HEK293 (cell line): ENCODE measurements around the gene ANK2.

ENCODE experiments used
- CTCF ChIA-PET: fragments of 350-600 bp; formaldehyde crosslinking; extraction: SDS; loops from one replicate; lab custom pipeline; 2021; ENCODE audit warnings: antibody characterized with exemption; lab: Yijun Ruan, JAX
- POLR2A ChIA-PET: fragments of 300-600 bp; formaldehyde crosslinking; extraction: SDS; loops from one replicate; lab custom pipeline; 2020; ENCODE audit warnings: antibody characterized with exemption, inconsistent platforms; lab: Yijun Ruan, JAX
- H3K27ac ChIP-seq: fragments of 200-500 bp; sonication (Bioruptor generic); 2 replicates; pipeline ENCODE4 v1.5.1; 2014; ENCODE audit warnings: low read depth, low read length, control low read depth, inconsistent platforms; ENCODE audit errors: extremely low read depth
- H3K36me3 ChIP-seq, 2 experiments: fragments of 200-500 bp in 1 of 2; sonication (Bioruptor generic) in 1 of 2; 1 replicate in 1 of 2; 2 replicates in 1 of 2; pipeline ENCODE4 v1.5.1; 2014 to 2017; ENCODE audit warnings: inconsistent platforms in 2 of 2, low read length in 2 of 2; ENCODE audit not compliant: control insufficient read depth in 2 of 2, insufficient read depth in 1 of 2
- H3K4me1 ChIP-seq: fragments of 200-500 bp; sonication (Bioruptor generic); 2 replicates; pipeline ENCODE4 v1.5.1; 2014; ENCODE audit warnings: mild to moderate bottlenecking, low read length, inconsistent platforms; ENCODE audit not compliant: control insufficient read depth, insufficient read depth
- H3K4me3 ChIP-seq: 2 replicates; pipeline ENCODE4 v1.5.1; 2011; ENCODE audit warnings: low read depth, mild to moderate bottlenecking, control low read depth, low read length, moderate library complexity
- H3K9me3 ChIP-seq: fragments of 200-500 bp; sonication (Bioruptor generic); 2 replicates; pipeline ENCODE4 v1.5.1; 2014; ENCODE audit warnings: low read depth, low read length, inconsistent platforms; ENCODE audit not compliant: control insufficient read depth, insufficient read depth
- BCL11A ChIP-seq: fragments of 450-650 bp; formaldehyde crosslinking; IDR thresholded peaks from 2 replicates; pipeline ENCODE4 v1.5.1; 2016; ENCODE audit warnings: low read depth, missing biosample characterization, missing genetic modification characterization
- IKZF3 ChIP-seq: fragments of 450-650 bp; IDR thresholded peaks from 2 replicates; pipeline ENCODE4 v1.5.0; 2018; ENCODE audit warnings: missing biosample characterization, mild to moderate bottlenecking, missing genetic modification characterization, moderate library complexity
- KLF1 ChIP-seq: fragments of 450-650 bp; formaldehyde crosslinking; IDR thresholded peaks from 2 replicates; pipeline ENCODE4 v1.5.1; 2016; ENCODE audit warnings: missing biosample characterization, missing genetic modification characterization
- OSR2 ChIP-seq: fragments of 450-650 bp; formaldehyde crosslinking; IDR thresholded peaks from 2 replicates; pipeline ENCODE4 v1.5.1; 2016; ENCODE audit warnings: missing biosample characterization, missing genetic modification characterization
- YY2 ChIP-seq: fragments of 450-650 bp; formaldehyde crosslinking; IDR thresholded peaks from 2 replicates; pipeline ENCODE4 v1.5.1; 2016; ENCODE audit warnings: missing biosample characterization, missing genetic modification characterization
- ZBTB8A ChIP-seq: fragments of 450-650 bp; formaldehyde crosslinking; IDR thresholded peaks from 2 replicates; pipeline ENCODE4 v1.5.1; 2016; ENCODE audit warnings: missing biosample characterization, missing genetic modification characterization
- ZNF10 ChIP-seq: fragments of 450-650 bp; formaldehyde crosslinking; IDR thresholded peaks from 2 replicates; pipeline ENCODE4 v1.5.1; 2017; ENCODE audit warnings: missing biosample characterization, missing genetic modification characterization
- ZNF19 ChIP-seq: fragments of 450-650 bp; formaldehyde crosslinking; IDR thresholded peaks from 2 replicates; pipeline ENCODE4; 2016; ENCODE audit warnings: missing biosample characterization, missing genetic modification characterization, low read depth
- ZNF311 ChIP-seq: fragments of 450-650 bp; formaldehyde crosslinking; IDR thresholded peaks from 2 replicates; pipeline ENCODE4 v1.5.1; 2017; ENCODE audit warnings: missing biosample characterization, missing genetic modification characterization, borderline replicate concordance
- ZNF366 ChIP-seq: fragments of 450-650 bp; formaldehyde crosslinking; conservative IDR thresholded peaks from 2 replicates; pipeline ENCODE4 v1.5.1; 2016; ENCODE audit warnings: missing biosample characterization, missing genetic modification characterization
- ZNF394 ChIP-seq: fragments of 450-650 bp; formaldehyde crosslinking; IDR thresholded peaks from 2 replicates; pipeline ENCODE4 v1.5.1; 2016; ENCODE audit warnings: missing biosample characterization, missing genetic modification characterization, mild to moderate bottlenecking, moderate library complexity, borderline replicate concordance
- ZNF610 ChIP-seq: fragments of 450-650 bp; formaldehyde crosslinking; IDR thresholded peaks from 2 replicates; pipeline ENCODE4 v1.5.1; 2016; ENCODE audit warnings: missing biosample characterization, missing genetic modification characterization, borderline replicate concordance
- ZNF639 ChIP-seq: fragments of 450-650 bp; formaldehyde crosslinking; IDR thresholded peaks from 2 replicates; pipeline ENCODE4 v1.5.1; 2016; ENCODE audit warnings: missing biosample characterization, missing genetic modification characterization
- ZNF658 ChIP-seq: fragments of 450-650 bp; formaldehyde crosslinking; IDR thresholded peaks from 2 replicates; pipeline ENCODE4; 2016; ENCODE audit warnings: missing biosample characterization, missing genetic modification characterization
- ZNF677 ChIP-seq: fragments of 450-650 bp; IDR thresholded peaks from 2 replicates; pipeline ENCODE4 v1.5.0; 2018; ENCODE audit warnings: missing biosample characterization, mild to moderate bottlenecking, missing genetic modification characterization, moderate library complexity
- TF ChIP-seq, protein P1 (sequence below): fragments of 450-650 bp; IDR thresholded peaks from 2 replicates; pipeline ENCODE4 v1.5.1; 2018; ENCODE audit warnings: missing biosample characterization, mild to moderate bottlenecking, missing genetic modification characterization
- TF ChIP-seq, protein P2 (sequence below): fragments of 450-650 bp; formaldehyde crosslinking; conservative IDR thresholded peaks from 2 replicates; pipeline ENCODE4 v1.5.1; 2016; ENCODE audit warnings: low read depth, missing biosample characterization, missing genetic modification characterization
- TF ChIP-seq, protein P3 (sequence below): fragments of 450-650 bp; formaldehyde crosslinking; IDR thresholded peaks from 2 replicates; pipeline ENCODE4 v1.5.1; 2017; ENCODE audit warnings: missing biosample characterization, mild to moderate bottlenecking, missing genetic modification characterization, moderate library complexity

ANK2 gene

DNA sequence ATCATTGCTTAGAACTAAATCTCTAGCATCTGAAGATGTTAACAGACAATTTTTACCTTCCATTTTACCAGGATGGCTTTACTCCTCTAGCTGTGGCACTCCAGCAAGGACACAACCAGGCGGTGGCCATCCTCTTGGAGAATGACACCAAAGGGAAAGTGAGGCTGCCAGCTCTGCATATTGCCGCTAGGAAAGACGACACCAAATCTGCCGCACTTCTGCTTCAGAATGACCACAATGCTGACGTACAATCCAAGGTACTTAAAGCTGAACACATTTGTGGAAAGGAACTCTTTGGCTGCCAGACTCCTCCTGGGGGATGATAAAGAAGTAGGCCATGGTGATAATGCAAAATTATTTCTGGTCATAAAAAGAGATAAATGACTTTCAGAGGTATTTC is 187.5 kb downstream of the ANK2 start:
- Histone ChIP-seq H3K4me3 (no peak overlapping the region), H3K27ac (no peak overlapping the region), H3K9me3 (no peaks in the 10 kb centered on the region), H3K4me1 (no peaks in the 10 kb centered on the region), H3K36me3 (no peaks in the 10 kb centered on the region)
- ChIA-PET POLR2A (no interaction called here), CTCF (no interaction called here)
- TF ChIP-seq IKZF3 (no peak), ZNF19 (tag by site-specific recombination) (no peak), ZNF610 (no peak), OSR2 (tag by site-specific recombination) (no peak), ZNF366 (tag by site-specific recombination) (no peak), KLF1 (no peak), ZNF639 (tag by site-specific recombination) (no peak)
- TF ChIP-seq, protein P1, sequence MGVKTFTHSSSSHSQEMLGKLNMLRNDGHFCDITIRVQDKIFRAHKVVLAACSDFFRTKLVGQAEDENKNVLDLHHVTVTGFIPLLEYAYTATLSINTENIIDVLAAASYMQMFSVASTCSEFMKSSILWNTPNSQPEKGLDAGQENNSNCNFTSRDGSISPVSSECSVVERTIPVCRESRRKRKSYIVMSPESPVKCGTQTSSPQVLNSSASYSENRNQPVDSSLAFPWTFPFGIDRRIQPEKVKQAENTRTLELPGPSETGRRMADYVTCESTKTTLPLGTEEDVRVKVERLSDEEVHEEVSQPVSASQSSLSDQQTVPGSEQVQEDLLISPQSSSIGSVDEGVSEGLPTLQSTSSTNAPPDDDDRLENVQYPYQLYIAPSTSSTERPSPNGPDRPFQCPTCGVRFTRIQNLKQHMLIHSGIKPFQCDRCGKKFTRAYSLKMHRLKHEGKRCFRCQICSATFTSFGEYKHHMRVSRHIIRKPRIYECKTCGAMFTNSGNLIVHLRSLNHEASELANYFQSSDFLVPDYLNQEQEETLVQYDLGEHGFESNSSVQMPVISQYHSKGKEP (tag by site-specific recombination) = no peak

- Histone ChIP-seq H3K36me3 (no peaks in the 10 kb centered on the region), H3K9me3 (no peaks in the 10 kb centered on the region), H3K27ac (no peak overlapping the region), H3K4me1 (no peaks in the 10 kb centered on the region), H3K4me3 (no peak overlapping the region)
- CTCF ChIA-PET = interaction anchor here (0.6 kb wide), 1 partner anchor 828 kb away, joined by 3 read pairs; no protein-coding TSS in a partner anchor
- POLR2A ChIA-PET = no interaction called here
- TF ChIP-seq ZNF394 (tag by site-specific recombination) (no peak), BCL11A (tag by site-specific recombination) (no peak), ZNF10 (tag by site-specific recombination) (no peak), ZBTB8A (no peak), ZNF677 (tag by site-specific recombination) (no peak), ZNF658 (tag by site-specific recombination) (no peak), ZNF610 (no peak), ZNF311 (no peak), YY2 (tag by site-specific recombination) (no peak)
- TF ChIP-seq, protein P2, sequence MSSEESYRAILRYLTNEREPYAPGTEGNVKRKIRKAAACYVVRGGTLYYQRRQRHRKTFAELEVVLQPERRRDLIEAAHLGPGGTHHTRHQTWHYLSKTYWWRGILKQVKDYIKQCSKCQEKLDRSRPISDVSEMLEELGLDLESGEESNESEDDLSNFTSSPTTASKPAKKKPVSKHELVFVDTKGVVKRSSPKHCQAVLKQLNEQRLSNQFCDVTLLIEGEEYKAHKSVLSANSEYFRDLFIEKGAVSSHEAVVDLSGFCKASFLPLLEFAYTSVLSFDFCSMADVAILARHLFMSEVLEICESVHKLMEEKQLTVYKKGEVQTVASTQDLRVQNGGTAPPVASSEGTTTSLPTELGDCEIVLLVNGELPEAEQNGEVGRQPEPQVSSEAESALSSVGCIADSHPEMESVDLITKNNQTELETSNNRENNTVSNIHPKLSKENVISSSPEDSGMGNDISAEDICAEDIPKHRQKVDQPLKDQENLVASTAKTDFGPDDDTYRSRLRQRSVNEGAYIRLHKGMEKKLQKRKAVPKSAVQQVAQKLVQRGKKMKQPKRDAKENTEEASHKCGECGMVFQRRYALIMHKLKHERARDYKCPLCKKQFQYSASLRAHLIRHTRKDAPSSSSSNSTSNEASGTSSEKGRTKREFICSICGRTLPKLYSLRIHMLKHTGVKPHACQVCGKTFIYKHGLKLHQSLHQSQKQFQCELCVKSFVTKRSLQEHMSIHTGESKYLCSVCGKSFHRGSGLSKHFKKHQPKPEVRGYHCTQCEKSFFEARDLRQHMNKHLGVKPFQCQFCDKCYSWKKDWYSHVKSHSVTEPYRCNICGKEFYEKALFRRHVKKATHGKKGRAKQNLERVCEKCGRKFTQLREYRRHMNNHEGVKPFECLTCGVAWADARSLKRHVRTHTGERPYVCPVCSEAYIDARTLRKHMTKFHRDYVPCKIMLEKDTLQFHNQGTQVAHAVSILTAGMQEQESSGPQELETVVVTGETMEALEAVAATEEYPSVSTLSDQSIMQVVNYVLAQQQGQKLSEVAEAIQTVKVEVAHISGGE (tag by site-specific recombination) = no peak
- TF ChIP-seq, protein P3, sequence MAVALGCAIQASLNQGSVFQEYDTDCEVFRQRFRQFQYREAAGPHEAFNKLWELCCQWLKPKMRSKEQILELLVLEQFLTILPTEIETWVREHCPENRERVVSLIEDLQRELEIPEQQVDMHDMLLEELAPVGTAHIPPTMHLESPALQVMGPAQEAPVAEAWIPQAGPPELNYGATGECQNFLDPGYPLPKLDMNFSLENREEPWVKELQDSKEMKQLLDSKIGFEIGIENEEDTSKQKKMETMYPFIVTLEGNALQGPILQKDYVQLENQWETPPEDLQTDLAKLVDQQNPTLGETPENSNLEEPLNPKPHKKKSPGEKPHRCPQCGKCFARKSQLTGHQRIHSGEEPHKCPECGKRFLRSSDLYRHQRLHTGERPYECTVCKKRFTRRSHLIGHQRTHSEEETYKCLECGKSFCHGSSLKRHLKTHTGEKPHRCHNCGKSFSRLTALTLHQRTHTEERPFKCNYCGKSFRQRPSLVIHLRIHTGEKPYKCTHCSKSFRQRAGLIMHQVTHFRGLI (tag by site-specific recombination) = no peak
Observed at GRCh38 chr4:113243312-113243711, 193.9 kb downstream of the ANK2 start.
